K562 (cell line): ENCODE measurements around the gene VPS18. TPM values are rescaled to one million over a fixed set of nuclear protein-coding genes. Genes with fewer than 3 reads are reported as not detected.

Experiments
- ATAC-seq: fragments of 200-7000 bp; cut with Tn5 transposase; 3 replicates; pipeline ENCODE4 v1.9.1; 2020; ENCODE audit warnings: moderate library complexity
- BruUV-seq: library from RNA; stranded (reverse); fragments of 400-500 nt; replicated peaks from 2 replicates; lab custom pipeline; 2021; lab: Mats Ljungman, UMichigan
- CTCF ChIA-PET: fragments of 300-600 bp; formaldehyde crosslinking; extraction: SDS; loops from one replicate; lab custom pipeline; 2021; ENCODE audit warnings: low intra/inter-chr PET ratio; lab: Yijun Ruan, JAX
- POLR2A ChIA-PET: fragments of 300-600, 350-650 bp; sonication (Branson Sonifier 250); formaldehyde crosslinking; extraction: SDS; loops from one replicate; lab custom pipeline; 2021; ENCODE audit warnings: antibody characterized with exemption, inconsistent platforms; lab: Yijun Ruan, JAX
- DNase-seq, 4 experiments: peaks; one replicate each; pipeline versions ENCODE4 v3.0.0 to v3.0.0-alpha.2; 2011 to 2018; ENCODE audit warnings: low spot score in 3 of 4, mixed read lengths in 3 of 4; ENCODE audit errors: extremely low read depth in 1 of 4
- FAIRE-seq: peaks from 2 replicates; lab custom pipeline; 2011; peaks lifted over from hg19 to GRCh38; lab: Jason Lieb, UNC
- H2AFZ ChIP-seq: 2 replicates; pipeline ENCODE4 v1.6.0; 2011; ENCODE audit warnings: low read depth, low read length, control low read depth, inconsistent platforms
- H3K27ac ChIP-seq: fragments of 200-600 bp; 3 replicates; pipeline ENCODE4 v1.8.0; 2011; ENCODE audit warnings: low read depth, mild to moderate bottlenecking, control low read depth, inconsistent platforms, low read length, moderate library complexity, mixed read lengths; ENCODE audit errors: extremely low read depth
- H3K27me3 ChIP-seq, 2 experiments: fragments of 300-600 bp in 1 of 2; 2 replicates in 1 of 2; 3 replicates in 1 of 2; pipeline versions ENCODE4 v1.6.0 to v1.8.0; 2011; ENCODE audit warnings: inconsistent platforms in 2 of 2, low read length in 2 of 2, mild to moderate bottlenecking in 1 of 2, mixed read lengths in 1 of 2, moderate library complexity in 1 of 2; ENCODE audit not compliant: control insufficient read depth in 2 of 2, insufficient read depth in 2 of 2
- H3K36me3 ChIP-seq: fragments of 300-600 bp; 3 replicates; pipeline ENCODE4 v1.8.0; 2011; ENCODE audit warnings: mild to moderate bottlenecking, low read length, inconsistent platforms; ENCODE audit not compliant: control insufficient read depth, insufficient read depth
- H3K4me1 ChIP-seq, 2 experiments: fragments of 200-600 bp in 1 of 2; replicated peaks in 1 of 2; 2 replicates in 1 of 2; 3 replicates in 1 of 2; pipeline versions ENCODE4 v1.5.1 to v1.8.0; 2011; ENCODE audit warnings: inconsistent platforms in 2 of 2, low read length in 2 of 2, mild to moderate bottlenecking in 1 of 2, mixed read lengths in 1 of 2, moderate library complexity in 1 of 2; ENCODE audit not compliant: control insufficient read depth in 2 of 2, insufficient read depth in 2 of 2
- H3K4me2 ChIP-seq: 2 replicates; pipeline ENCODE4 v1.6.1; 2011; ENCODE audit warnings: low read length, control low read depth, inconsistent platforms, mixed read lengths; ENCODE audit not compliant: insufficient read depth
- H3K4me3 ChIP-seq: fragments of 200-600 bp; sonication (generic), shearing (Covaris generic); 2 replicates; pipeline ENCODE4 v1.5.1; 2016; ENCODE audit warnings: control low read depth, inconsistent platforms
- H3K79me2 ChIP-seq: fragments of 200-600 bp; 3 replicates; pipeline ENCODE4 v1.8.0; 2011; ENCODE audit warnings: low read length, inconsistent platforms; ENCODE audit not compliant: control insufficient read depth, insufficient read depth
- H3K9ac ChIP-seq, 2 experiments: 2 replicates each; pipeline versions ENCODE4 v1.6.0 to v1.6.1; 2011; ENCODE audit warnings: low read depth in 2 of 2, low read length in 2 of 2, control low read depth in 1 of 2, inconsistent platforms in 1 of 2, mild to moderate bottlenecking in 1 of 2, mixed read lengths in 1 of 2; ENCODE audit not compliant: insufficient read depth in 1 of 2
- H3K9me1 ChIP-seq: one replicate; pipeline ENCODE4 v1.6.0; 2011; ENCODE audit warnings: inconsistent platforms, mild to moderate bottlenecking, low read length, moderate library complexity; ENCODE audit not compliant: control insufficient read depth, insufficient read depth
- H3K9me3 ChIP-seq: replicated peaks from 2 replicates; pipeline ENCODE4 v1.5.1; 2011; ENCODE audit warnings: low read depth, low read length, inconsistent platforms; ENCODE audit not compliant: control insufficient read depth, insufficient read depth
- H4K20me1 ChIP-seq: replicated peaks from 2 replicates; pipeline ENCODE4 v1.6.1; 2011; ENCODE audit warnings: low read length, inconsistent platforms, mixed read lengths; ENCODE audit not compliant: control insufficient read depth, insufficient read depth
- SNAPC5 ChIP-seq: fragments of 250-450 bp; sonication (Bioruptor Pico); IDR thresholded peaks from 2 replicates; pipeline ENCODE4 v1.8.0; 2021; ENCODE audit warnings: moderate library complexity, mild to moderate bottlenecking, inconsistent platforms
- ZBTB33 ChIP-seq: sonication (generic); formaldehyde crosslinking; IDR thresholded peaks from 2 replicates; pipeline ENCODE4 v1.8.1; 2023; ENCODE audit warnings: mild to moderate bottlenecking, missing genetic modification reagents
- WGBS: fragments of 100-300 bp; shearing (Covaris generic); methylation state at CpG from one replicate; pipeline ENCODE4 v1.1.6; 2016; ENCODE audit warnings: low coverage, mixed read lengths; ENCODE audit not compliant: insufficient coverage; ENCODE audit errors: missing lambda C conversion rate; 5-methylcytosine and 5-hydroxymethylcytosine counted together
- in situ Hi-C: fragments of 300-500 bp; cut with MboI; formaldehyde crosslinking; loops from 4 replicates; pipeline ENCODE4 v1.15.0; 2018; ENCODE audit warnings: inconsistent platforms, mixed read lengths
- intact Hi-C: fragments of 100-400 bp; cut with micrococcal nuclease; formaldehyde crosslinking; loops from 2 replicates; pipeline ENCODE4 v1.14.2; 2022
- polyA plus RNA-seq, 8 experiments: library from polyadenylated mRNA; depleted of rRNA in 4 of 8; stranded (reverse) in 5 of 8; unstranded in 3 of 8; fragments of >200 nt; fragmentation: Nextera tagmentation in 2 of 8; fragmentation: Illumina TruSeq in 1 of 8; extraction: Ambion mirVana in 2 of 8; extraction: Trizol in 1 of 8; gene quantifications; 2 replicates each; pipeline versions ENCODE4 v1.2.1 to v1.2.3, GENCODE V29; 2011 to 2014; ENCODE audit warnings: inconsistent platforms in 1 of 8, missing spikeins in 1 of 8
- total RNA-seq, 7 experiments: library from RNA; depleted of rRNA in 6 of 7; stranded (reverse); fragments of >200 nt in 6 of 7; fragmentation: Illumina TruSeq in 2 of 7; extraction: Trizol in 2 of 7; gene quantifications; 2 replicates each; pipeline versions ENCODE4 v1.2.1 to v1.2.3, GENCODE V29; 2011 to 2021; ENCODE audit warnings: low replicate concordance in 1 of 7
- TF ChIP-seq, protein P1 (sequence below): sonication (generic); formaldehyde crosslinking; IDR thresholded peaks from 2 replicates; pipeline ENCODE4 v1.8.0; 2023; ENCODE audit warnings: missing genetic modification reagents, mild to moderate bottlenecking, borderline replicate concordance

VPS18 gene
- total and polyA plus RNA-seq, 9 of the 15 experiments (the other 6 are each of a cell fraction or from before 2014, with no cell fraction given): 0.73 to 19.9 (median 8.5) TPM

DNA sequence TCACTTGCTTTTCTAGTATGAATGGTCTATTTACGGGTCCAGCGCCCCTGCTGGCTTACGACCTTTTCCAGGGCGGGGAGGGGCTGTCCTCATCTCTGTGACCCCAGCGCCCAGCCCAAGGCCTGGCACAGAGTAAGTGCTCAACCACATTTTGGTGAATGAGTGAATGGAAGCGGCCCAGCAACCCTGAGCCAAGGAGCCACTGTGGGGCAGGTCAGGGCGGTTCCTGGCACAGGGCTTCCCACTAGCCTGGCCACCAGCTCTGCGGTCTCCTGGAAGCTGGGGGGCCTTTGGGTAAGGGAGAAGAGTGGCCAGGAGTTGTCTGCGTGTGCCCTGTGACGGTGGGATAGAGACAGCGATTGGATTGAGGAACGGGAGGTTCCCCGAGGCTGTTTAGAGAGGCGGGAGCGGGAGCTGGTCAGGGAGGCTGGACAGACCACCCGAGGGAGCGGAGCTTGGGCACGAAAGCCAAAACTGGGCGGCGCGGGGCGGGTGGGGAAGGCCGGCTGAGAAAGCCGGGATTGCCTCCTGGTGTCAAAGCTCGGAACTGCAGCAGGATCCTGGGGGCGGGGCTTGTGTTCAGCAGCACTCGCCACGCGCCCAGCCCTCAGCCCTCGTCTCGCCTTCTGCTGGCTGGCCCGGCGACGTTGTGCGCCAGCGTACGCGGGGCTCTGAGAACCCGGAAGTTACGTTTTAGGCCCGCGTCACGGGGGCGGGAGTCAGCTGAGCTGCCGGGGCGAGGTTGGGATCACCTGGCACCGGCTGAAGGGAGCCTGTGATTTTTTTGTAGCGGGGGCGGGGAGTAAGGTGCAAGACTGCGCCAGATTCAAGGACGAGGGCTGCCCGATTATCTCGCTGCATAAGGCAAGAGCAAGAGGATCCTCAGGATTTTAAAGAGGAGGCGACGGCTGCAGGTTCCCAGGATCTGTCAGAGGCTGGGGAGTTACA is at the start of gene VPS18 (continued):
- TF ChIP-seq, protein P1, sequence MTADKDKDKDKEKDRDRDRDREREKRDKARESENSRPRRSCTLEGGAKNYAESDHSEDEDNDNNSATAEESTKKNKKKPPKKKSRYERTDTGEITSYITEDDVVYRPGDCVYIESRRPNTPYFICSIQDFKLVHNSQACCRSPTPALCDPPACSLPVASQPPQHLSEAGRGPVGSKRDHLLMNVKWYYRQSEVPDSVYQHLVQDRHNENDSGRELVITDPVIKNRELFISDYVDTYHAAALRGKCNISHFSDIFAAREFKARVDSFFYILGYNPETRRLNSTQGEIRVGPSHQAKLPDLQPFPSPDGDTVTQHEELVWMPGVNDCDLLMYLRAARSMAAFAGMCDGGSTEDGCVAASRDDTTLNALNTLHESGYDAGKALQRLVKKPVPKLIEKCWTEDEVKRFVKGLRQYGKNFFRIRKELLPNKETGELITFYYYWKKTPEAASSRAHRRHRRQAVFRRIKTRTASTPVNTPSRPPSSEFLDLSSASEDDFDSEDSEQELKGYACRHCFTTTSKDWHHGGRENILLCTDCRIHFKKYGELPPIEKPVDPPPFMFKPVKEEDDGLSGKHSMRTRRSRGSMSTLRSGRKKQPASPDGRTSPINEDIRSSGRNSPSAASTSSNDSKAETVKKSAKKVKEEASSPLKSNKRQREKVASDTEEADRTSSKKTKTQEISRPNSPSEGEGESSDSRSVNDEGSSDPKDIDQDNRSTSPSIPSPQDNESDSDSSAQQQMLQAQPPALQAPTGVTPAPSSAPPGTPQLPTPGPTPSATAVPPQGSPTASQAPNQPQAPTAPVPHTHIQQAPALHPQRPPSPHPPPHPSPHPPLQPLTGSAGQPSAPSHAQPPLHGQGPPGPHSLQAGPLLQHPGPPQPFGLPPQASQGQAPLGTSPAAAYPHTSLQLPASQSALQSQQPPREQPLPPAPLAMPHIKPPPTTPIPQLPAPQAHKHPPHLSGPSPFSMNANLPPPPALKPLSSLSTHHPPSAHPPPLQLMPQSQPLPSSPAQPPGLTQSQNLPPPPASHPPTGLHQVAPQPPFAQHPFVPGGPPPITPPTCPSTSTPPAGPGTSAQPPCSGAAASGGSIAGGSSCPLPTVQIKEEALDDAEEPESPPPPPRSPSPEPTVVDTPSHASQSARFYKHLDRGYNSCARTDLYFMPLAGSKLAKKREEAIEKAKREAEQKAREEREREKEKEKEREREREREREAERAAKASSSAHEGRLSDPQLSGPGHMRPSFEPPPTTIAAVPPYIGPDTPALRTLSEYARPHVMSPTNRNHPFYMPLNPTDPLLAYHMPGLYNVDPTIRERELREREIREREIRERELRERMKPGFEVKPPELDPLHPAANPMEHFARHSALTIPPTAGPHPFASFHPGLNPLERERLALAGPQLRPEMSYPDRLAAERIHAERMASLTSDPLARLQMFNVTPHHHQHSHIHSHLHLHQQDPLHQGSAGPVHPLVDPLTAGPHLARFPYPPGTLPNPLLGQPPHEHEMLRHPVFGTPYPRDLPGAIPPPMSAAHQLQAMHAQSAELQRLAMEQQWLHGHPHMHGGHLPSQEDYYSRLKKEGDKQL (CRISPR knock-in tag): no peak

DNA sequence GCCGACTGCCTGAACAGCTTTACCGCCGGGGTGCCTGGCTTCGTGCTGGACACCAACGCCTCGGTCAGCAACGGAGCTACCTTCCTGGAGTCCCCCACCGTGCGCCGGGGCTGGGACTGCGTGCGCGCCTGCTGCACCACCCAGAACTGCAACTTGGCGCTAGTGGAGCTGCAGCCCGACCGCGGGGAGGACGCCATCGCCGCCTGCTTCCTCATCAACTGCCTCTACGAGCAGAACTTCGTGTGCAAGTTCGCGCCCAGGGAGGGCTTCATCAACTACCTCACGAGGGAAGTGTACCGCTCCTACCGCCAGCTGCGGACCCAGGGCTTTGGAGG is 49.6 kb upstream of the VPS18 start:
- H3K36me3 ChIP-seq: no peaks in the 10 kb centered on the region
- DNase-seq: no peak
- no peak for TF ChIP-seq SNAPC5
- peak; percentile 98 for TF ChIP-seq ZBTB33
- TF ChIP-seq, all 486 proteins: peak for 1
- FAIRE-seq (no peak), ATAC-seq (no peak)
- Histone ChIP-seq H3K9me3 (no peaks in the 10 kb centered on the region), H3K27me3 (no peaks in the 10 kb centered on the region), H4K20me1 (no peaks in the 10 kb centered on the region), H3K4me2 (no peak overlapping the region), H3K4me1 (peaks cover 29 to 41% of the 10 kb centered on the region in 2 experiments), H3K9me1 (no peaks in the 10 kb centered on the region), H3K27ac (no peak overlapping the region), H3K79me2 (no peaks in the 10 kb centered on the region), H3K9ac (no peak overlapping the region), H2AFZ (no peak overlapping the region; the same call in 1 of the 2 replicates), H3K4me3 (no peak overlapping the region)
- intact Hi-C loops (no loop called here), in situ Hi-C loops (no loop called here)
- no TSS peak for BruUV-seq
- WGBS: 84% methylated on average over 14 of the region's 28 CpGs
- ChIA-PET CTCF (no interaction called here), POLR2A (interaction anchor here (0.7 to 1.0 kb wide), 3 partner anchors 39 to 80 kb away, joined by 3 read pairs; no protein-coding TSS in a partner anchor)
